ENCODE measurements around the gene FAM20A.
A peak's percentile ranks its signal among the peaks of the same experiment; 100 is the strongest.

Gene FAM20A

DNA sequence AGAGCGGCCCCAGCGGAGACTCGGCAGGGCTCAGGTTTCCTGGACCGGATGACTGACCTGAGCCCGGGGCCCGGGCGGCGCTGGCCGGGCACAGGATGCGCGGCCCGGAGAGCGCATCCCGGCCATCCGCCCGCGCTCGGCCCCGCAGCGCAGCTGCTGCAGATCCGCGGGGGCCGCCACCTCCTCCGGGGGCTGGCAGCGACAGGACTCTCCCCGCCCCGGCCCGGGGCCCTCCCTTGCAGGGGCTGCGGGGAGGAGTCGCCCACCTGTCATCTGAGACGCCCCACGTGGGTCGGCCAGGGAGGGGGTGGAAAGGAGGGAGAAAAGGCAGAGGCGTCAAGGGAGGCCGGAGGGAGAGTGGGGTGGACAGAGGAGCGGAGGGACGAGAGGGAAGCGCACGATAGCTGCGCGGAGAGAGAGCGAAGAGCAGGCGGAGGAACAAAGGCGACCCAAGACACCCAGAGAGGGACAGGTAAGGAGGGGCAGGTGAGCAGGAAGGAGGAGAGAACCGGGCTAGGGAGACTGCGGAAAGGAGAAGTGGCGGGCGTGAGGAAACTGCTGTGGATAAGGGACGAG, 89.4 kb downstream of the FAM20A start (continued):
- TF ChIP-seq, protein P1, sequence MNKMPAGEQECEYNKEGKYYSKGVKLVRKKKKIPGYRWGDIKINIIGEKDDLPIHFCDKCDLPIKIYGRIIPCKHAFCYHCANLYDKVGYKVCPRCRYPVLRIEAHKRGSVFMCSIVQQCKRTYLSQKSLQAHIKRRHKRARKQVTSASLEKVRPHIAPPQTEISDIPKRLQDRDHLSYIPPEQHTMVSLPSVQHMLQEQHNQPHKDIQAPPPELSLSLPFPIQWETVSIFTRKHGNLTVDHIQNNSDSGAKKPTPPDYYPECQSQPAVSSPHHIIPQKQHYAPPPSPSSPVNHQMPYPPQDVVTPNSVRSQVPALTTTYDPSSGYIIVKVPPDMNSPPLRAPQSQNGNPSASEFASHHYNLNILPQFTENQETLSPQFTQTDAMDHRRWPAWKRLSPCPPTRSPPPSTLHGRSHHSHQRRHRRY (tag by site-specific recombination; IDR thresholded peaks at IDR 0.05): peak; percentile 92; the same call in 1 of the 2 replicates
- TF ChIP-seq ZNF473 (tag by site-specific recombination; IDR thresholded peaks at IDR 0.05): no peak
- peak; percentile 100 for TF ChIP-seq ZBTB17 (tag by site-specific recombination; IDR thresholded peaks at IDR 0.05)
- peak; percentile 84; the same call in 1 of the 2 replicates for TF ChIP-seq ZBTB21 (tag by site-specific recombination; IDR thresholded peaks at IDR 0.05)
- TF ChIP-seq TCF7L2 (IDR thresholded peaks at IDR 0.05; ENCODE audit: borderline replicate concordance, low read depth, low read length): peak; percentile 50; the same call in 1 of the 2 replicates
- TF ChIP-seq, protein P2, sequence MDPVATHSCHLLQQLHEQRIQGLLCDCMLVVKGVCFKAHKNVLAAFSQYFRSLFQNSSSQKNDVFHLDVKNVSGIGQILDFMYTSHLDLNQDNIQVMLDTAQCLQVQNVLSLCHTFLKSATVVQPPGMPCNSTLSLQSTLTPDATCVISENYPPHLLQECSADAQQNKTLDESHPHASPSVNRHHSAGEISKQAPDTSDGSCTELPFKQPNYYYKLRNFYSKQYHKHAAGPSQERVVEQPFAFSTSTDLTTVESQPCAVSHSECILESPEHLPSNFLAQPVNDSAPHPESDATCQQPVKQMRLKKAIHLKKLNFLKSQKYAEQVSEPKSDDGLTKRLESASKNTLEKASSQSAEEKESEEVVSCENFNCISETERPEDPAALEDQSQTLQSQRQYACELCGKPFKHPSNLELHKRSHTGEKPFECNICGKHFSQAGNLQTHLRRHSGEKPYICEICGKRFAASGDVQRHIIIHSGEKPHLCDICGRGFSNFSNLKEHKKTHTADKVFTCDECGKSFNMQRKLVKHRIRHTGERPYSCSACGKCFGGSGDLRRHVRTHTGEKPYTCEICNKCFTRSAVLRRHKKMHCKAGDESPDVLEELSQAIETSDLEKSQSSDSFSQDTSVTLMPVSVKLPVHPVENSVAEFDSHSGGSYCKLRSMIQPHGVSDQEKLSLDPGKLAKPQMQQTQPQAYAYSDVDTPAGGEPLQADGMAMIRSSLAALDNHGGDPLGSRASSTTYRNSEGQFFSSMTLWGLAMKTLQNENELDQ (tag by site-specific recombination; IDR thresholded peaks at IDR 0.05; ENCODE audit: low read depth): no peak
- TF ChIP-seq ZSCAN23 (tag by site-specific recombination; IDR thresholded peaks at IDR 0.05): peak; percentile 96
- peak; percentile 27; the same call in 1 of the 2 replicates for TF ChIP-seq ZNF596 (tag by site-specific recombination; IDR thresholded peaks at IDR 0.05)
- peak; percentile 15 for TF ChIP-seq YY1 (tag by site-specific recombination; IDR thresholded peaks at IDR 0.05)
- peak; percentile 43; the same call in 1 of the 2 replicates for TF ChIP-seq ZNF184 (tag by site-specific recombination; IDR thresholded peaks at IDR 0.05)
- no peak for TF ChIP-seq ZNF521 (tag by site-specific recombination; IDR thresholded peaks at IDR 0.05)
- peak; percentile 84; the same call in 1 of the 2 replicates for TF ChIP-seq ZNF777 (tag by site-specific recombination; IDR thresholded peaks at IDR 0.05; ENCODE audit: borderline replicate concordance)
- no peak for TF ChIP-seq ZNF621 (tag by site-specific recombination; IDR thresholded peaks at IDR 0.05)
- peak; percentile 91 for TF ChIP-seq ZNF24 (tag by site-specific recombination; IDR thresholded peaks at IDR 0.05)
- peak; percentile 88 for TF ChIP-seq KLF1 (tag by site-specific recombination; IDR thresholded peaks at IDR 0.05)
- peak; percentile 85 for TF ChIP-seq SP2 (tag by site-specific recombination; IDR thresholded peaks at IDR 0.05)
- no peak for TF ChIP-seq ZNF175 (tag by site-specific recombination; IDR thresholded peaks at IDR 0.05)
- peak; percentile 87 for TF ChIP-seq ZBTB8A (tag by site-specific recombination; IDR thresholded peaks at IDR 0.05)
- peak; percentile 81 for TF ChIP-seq ZNF701 (tag by site-specific recombination; IDR thresholded peaks at IDR 0.05)
- peak; percentile 45; the same call in 1 of the 2 replicates for TF ChIP-seq KLF9 (tag by site-specific recombination; IDR thresholded peaks at IDR 0.05; ENCODE audit: low read depth)
- peak; percentile 97 for TF ChIP-seq SCRT1 (tag by site-specific recombination; IDR thresholded peaks at IDR 0.05; ENCODE audit: borderline replicate concordance)
- TF ChIP-seq ZNF626 (tag by site-specific recombination; IDR thresholded peaks at IDR 0.05): no peak
- peak; percentile 88 for TF ChIP-seq ZNF843 (tag by site-specific recombination; IDR thresholded peaks at IDR 0.05)
- TF ChIP-seq, protein P3, sequence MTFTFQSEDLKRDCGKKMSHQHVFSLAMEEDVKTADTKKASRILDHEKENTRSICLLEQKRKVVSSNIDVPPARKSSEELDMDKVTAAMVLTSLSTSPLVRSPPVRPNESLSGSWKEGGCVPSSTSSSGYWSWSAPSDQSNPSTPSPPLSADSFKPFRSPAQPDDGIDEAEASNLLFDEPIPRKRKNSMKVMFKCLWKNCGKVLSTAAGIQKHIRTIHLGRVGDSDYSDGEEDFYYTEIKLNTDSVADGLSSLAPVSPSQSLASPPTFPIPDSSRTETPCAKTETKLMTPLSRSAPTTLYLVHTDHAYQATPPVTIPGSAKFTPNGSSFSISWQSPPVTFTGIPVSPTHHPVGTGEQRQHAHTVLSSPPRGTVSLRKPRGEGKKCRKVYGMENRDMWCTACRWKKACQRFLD (tag by site-specific recombination; IDR thresholded peaks at IDR 0.05): no peak
- TF ChIP-seq, protein P4, sequence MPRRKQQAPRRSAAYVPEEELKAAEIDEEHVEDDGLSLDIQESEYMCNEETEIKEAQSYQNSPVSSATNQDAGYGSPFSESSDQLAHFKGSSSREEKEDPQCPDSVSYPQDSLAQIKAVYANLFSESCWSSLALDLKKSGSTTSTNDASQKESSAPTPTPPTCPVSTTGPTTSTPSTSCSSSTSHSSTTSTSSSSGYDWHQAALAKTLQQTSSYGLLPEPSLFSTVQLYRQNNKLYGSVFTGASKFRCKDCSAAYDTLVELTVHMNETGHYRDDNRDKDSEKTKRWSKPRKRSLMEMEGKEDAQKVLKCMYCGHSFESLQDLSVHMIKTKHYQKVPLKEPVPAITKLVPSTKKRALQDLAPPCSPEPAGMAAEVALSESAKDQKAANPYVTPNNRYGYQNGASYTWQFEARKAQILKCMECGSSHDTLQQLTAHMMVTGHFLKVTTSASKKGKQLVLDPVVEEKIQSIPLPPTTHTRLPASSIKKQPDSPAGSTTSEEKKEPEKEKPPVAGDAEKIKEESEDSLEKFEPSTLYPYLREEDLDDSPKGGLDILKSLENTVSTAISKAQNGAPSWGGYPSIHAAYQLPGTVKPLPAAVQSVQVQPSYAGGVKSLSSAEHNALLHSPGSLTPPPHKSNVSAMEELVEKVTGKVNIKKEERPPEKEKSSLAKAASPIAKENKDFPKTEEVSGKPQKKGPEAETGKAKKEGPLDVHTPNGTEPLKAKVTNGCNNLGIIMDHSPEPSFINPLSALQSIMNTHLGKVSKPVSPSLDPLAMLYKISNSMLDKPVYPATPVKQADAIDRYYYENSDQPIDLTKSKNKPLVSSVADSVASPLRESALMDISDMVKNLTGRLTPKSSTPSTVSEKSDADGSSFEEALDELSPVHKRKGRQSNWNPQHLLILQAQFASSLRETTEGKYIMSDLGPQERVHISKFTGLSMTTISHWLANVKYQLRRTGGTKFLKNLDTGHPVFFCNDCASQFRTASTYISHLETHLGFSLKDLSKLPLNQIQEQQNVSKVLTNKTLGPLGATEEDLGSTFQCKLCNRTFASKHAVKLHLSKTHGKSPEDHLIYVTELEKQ (tag by site-specific recombination; IDR thresholded peaks at IDR 0.05; ENCODE audit: borderline replicate concordance): peak; percentile 87; the same call in 1 of the 2 replicates
- TF ChIP-seq, protein P5, sequence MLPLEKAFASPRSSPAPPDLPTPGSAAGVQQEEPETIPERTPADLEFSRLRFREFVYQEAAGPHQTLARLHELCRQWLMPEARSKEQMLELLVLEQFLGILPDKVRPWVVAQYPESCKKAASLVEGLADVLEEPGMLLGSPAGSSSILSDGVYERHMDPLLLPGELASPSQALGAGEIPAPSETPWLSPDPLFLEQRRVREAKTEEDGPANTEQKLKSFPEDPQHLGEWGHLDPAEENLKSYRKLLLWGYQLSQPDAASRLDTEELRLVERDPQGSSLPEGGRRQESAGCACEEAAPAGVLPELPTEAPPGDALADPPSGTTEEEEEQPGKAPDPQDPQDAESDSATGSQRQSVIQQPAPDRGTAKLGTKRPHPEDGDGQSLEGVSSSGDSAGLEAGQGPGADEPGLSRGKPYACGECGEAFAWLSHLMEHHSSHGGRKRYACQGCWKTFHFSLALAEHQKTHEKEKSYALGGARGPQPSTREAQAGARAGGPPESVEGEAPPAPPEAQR (tag by site-specific recombination; IDR thresholded peaks at IDR 0.05): peak; percentile 95
- TF ChIP-seq, protein P6, sequence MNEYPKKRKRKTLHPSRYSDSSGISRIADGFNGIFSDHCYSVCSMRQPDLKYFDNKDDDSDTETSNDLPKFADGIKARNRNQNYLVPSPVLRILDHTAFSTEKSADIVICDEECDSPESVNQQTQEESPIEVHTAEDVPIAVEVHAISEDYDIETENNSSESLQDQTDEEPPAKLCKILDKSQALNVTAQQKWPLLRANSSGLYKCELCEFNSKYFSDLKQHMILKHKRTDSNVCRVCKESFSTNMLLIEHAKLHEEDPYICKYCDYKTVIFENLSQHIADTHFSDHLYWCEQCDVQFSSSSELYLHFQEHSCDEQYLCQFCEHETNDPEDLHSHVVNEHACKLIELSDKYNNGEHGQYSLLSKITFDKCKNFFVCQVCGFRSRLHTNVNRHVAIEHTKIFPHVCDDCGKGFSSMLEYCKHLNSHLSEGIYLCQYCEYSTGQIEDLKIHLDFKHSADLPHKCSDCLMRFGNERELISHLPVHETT (tag by site-specific recombination; IDR thresholded peaks at IDR 0.05): peak; percentile 97
- TF ChIP-seq ZNF140 (tag by site-specific recombination; IDR thresholded peaks at IDR 0.05): peak; percentile 94; the same call in 1 of the 2 replicates
- no peak for TF ChIP-seq ZNF658 (tag by site-specific recombination; IDR thresholded peaks at IDR 0.05)

Measured in HEK293 (cell line).